LHCN-M2 (cell line): ENCODE results near the gene CCR5AS.
"Not testable (repeated sequence)": the region's sequence is repeated elsewhere in the genome, so short reads cannot be mapped to it uniquely, and the experiment has no call there.

ENCODE experiments used
- DNase-seq: peaks from one replicate; pipeline ENCODE4 v3.0.0-alpha.2; 2012; ENCODE audit warnings: low read depth

The CCR5AS gene

DNA sequence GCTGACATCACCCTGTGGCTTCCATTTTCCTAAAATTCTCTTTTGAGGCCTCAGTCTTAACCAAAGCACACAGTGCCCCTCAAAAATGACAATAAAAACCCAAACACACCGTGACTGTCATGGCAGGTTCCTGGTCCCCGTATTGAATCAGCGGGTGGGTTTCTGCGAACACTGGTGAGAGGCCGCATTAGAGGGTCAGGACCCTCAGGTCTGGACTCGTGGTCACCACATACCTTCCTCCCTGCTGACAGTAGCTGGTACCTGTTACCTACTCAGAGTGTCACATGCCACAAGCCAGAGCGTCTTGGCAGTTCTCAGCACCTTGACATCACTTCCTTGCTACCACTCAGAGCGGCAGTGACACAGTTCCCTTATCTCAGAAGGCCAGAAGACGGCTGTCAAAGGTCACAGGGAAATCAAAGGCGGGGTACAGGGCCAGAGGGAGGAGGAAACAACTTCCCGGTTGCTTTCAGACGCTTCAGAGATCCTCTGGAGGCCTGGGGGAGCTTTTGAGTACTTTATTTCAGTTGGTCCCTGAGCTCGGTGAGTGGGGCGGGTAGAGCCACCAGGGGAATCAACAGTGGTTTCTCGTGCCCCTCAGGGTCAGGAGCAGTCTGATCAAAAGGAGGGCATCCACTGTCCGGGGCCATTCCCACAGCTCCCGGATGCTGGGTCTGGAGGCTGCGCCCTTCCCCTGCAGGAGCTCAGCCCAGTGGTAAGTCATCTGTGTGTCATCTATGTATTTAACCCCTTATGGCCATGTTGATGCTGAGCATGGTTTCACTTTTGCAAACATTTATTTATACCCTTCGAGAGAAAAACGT lies at the start of gene CCR5AS, which contains the start of gene CCRL2:
Gene CCR5AS (minus strand): TSS at position 279 of the 824 bp plus-strand sequence.
Gene CCRL2 (plus strand): TSS at position 472 of the 824 bp plus-strand sequence. CDS start 821 bp downstream, outside the sequence.
- DNase-seq, result peak; percentile 86

DNA sequence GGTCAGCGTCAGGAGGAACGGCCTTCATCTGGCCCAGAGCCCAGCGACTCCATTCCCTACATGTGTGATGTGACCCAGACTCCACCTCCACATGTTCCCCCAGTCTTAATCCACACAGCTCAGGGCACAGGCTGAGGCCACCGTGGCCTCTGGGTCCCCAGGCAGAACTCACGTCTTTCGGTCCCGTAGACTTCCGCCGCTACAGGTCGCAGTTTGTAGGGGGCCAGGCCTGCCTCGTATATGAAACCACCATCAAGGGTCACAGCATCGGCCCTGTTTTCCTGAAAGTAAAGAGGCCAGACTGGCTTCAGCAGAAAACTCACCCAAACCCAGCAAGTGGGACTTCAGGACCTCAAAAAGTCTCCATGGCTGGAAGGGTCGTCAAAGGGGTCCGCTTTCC lies 49.3 kb upstream of the CCR5AS start:
- no peak for DNase-seq

GRCh38 chr3:46455231-46456115 lies 48.6 kb upstream of the CCR5AS start:
- DNase-seq, result no peak

DNA sequence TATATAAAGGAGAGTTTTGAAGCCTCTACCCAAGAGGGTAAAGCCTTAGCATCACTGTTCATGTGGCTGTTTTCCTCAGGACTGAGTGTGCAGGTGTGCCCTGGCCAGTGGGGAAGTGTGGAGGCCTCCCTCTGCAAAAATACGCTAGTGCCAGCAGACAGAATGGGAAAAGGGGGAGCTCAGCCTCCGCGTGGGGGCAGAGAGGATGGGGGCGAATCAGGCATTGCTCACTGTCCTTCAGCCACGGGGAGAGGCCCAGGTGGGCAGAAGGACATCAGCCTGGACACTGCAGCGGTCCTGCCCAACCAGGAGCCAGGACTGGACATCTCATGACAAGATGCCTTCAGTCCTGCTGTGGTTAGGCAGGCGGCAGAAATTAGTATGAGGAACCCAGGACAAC lies 47.7 kb upstream of the CCR5AS start:
- DNase-seq, result no peak

- no peak for DNase-seq
Measured at GRCh38 chr3:46454209-46454595, 47.3 kb upstream of the CCR5AS start.

- DNase-seq, result no peak
Measured at GRCh38 chr3:46453526-46454208, 46.8 kb upstream of the CCR5AS start.

DNA sequence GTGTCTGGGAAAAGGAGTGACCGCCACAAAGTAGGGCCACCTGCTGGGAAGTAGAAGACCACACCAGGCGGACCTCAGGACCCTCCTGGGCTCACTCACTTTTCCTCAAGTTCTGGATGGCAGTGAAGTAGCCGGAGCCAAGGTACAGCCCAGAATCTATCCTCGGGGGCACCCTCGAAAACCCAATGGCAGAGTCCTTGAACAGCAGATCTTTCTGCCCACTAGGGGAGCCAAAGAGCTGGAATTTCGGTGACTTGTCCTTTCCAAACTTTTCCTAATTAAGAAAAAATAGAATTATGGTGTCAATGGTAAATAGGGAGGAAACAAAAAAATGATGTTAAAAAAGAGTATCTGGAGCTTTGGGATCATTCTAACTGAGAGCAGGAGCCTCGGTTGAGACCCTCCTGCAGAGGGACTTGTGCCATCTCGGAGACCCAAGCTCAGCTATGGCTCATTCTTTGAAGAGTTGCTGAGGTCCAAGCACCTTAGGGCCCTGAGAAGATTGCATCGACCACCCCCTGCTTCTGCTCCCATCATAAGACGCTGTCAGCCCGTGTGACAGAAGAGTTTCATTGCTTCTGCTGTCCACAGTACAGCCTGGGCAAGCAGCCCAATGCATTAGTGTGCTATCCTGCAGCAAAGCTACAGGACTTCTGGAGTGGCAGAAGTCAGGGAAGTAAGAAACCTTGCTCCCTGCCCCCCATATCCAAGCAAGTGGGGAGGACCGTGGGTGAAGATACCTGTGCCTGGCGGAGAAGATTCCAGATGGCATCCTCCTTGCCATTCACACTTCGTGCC lies 43.1 kb upstream of the CCR5AS start:
- peak; percentile 16 for DNase-seq

GRCh38 chr3:46448721-46449120 lies 41.9 kb upstream of the CCR5AS start:
- DNase-seq, result no peak

GRCh38 chr3:46447228-46447985 lies 40.5 kb upstream of the CCR5AS start:
- no peak for DNase-seq

DNA sequence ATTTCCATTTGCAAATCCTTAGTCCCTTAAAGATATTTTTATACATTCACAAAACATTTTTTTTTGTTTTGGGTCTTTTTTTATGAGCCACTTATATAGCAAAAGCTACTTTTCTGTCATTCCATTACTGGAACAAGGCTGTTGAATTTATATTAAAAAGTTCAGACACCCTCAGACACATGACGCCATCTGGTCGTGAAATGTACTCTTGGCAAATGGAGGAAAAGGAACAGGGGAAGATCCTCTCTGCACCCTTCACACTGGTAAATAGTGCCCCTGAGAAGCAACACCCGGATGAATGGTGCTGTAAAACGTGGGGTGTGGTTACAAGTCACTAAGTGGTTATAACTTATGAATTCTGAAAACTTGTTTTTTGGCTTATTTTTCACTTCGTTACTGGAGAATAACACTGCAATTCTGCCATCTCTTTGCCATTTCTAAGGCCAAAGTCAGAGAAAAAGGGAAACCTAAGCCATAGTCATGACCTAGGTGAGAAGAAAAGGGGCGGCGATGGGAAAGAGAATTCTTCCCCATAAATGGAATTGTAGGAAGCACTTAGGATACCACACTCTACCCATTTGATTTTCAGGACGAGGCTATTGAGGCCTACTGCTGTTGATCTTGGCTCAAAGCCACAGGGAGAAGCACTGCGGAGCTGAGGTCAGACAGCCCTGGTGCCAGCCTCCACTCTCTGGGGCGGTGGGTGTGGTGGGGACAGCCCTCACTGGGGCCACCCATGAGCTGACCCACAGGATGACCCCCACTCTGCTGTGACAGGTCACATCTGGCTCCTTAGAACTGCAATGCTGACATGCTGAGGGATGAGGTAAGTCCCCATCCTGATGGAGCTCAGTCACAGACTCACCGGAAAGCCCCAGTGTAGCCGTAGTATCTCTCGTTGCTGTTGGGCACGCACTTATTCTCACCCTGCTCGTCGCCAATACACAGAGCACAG lies 36.0 kb upstream of the CCR5AS start:
- no peak for DNase-seq

GRCh38 chr3:46440531-46441294 lies 33.8 kb upstream of the CCR5AS start:
- DNase-seq, result no peak

DNA sequence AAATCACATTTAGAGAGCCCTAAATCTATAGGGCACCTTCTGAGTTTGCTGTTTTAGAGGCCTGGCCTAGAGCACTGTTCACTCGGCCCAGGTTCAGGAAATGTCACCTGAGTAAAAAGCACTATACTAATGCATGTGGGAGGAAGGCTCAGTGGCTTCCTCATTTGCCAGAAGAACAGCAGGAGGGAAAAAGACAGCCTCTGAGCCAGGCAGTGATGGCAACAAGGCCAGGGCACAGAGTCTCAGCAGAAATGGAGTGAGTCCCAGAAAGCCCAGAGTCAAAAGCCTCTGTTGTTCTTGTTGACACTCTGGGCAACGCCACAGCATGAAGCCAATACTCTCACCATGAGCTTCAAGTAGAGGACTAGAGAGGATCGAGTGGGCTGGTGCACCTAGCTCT lies 32.0 kb upstream of the CCR5AS start:
- no peak for DNase-seq

- DNase-seq, result no peak
Measured at GRCh38 chr3:46435081-46435726, 28.3 kb upstream of the CCR5AS start.

DNA sequence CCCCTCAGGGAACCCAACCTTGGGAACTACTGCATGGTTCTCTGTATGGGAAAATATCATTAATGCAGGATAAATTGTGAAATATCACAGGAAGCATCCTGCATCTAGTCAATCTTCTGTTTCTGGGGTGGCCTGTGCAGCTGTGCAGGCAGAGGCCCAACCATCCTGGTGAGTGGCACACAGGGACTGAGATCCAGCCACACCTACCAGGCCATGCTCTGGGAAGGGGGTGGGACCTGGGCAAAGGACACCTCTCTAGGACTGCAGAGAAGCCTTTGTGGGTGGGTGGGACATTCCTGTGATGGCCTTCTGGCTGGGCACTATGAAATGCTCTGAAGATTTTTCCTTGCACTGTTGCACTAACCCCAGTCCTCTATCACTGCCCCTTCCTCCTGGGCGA lies 27.0 kb upstream of the CCR5AS start:
- no peak for DNase-seq

DNA sequence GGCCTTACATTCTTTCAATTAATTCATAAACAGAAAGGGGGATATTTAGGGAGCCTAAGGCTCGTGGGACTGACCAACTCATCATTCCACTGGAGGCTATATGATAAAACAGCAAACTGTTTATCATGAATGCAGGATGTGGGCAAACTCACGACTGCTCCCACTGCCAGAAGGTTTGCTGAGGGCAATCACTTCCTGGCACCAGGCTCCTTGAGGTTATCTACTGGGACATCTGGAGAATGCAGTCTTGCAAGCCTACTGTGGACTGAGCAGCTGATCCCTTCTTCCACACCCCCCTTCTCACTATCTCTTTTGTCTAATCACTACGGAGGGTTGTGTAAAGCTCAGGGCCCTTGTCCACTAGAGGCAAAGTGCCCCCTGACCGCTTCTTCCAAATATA lies 26.3 kb upstream of the CCR5AS start:
- not testable (repeated sequence) for DNase-seq

DNA sequence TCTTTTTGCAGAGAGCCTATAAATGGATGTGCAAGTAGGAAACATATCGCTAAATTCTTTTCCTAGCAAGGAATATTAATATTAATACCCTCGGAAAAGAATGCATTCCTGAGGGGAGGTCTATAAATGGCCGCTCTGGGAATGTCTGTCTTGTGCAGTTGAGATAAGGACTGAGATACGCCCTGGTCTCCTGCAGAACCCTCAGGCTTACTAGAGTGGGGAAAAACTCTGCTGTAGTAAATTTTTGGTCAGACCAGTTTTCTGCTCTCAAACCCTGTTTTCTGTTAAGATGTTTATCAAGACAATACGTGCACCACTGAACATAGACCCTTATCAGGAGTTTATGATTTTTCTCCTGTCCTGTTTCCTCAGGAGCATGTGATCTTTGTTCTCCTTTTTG lies 25.0 kb upstream of the CCR5AS start:
- not testable (repeated sequence) for DNase-seq

GRCh38 chr3:46430879-46431278 lies 24.0 kb upstream of the CCR5AS start:
- DNase-seq, result not testable (repeated sequence)

DNA sequence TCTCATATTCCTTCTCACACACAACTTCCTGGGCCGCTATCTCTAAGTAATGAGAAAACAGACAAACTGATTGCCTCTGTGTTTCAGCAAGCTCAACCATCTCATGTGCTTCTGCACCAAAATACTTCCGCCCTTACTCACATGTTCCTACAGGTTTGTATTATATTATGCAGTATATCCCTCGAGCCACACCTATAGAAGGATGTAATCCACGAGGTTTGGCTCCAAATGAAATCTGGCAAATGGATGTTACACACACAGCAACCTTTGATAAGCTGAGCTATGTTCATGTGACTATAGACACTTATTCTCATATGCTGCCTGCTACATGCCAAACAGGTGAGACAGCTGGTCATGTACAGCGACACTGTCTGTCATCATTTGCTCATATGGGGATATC lies 22.8 kb upstream of the CCR5AS start:
- DNase-seq, result no peak
